HG03354 (cell line): ENCODE data around the gene SEC11A.
"Not testable (repeated sequence)": the region's sequence is repeated elsewhere in the genome, so short reads cannot be mapped to it uniquely, and the experiment has no call there.

ENCODE experiments used
- ATAC-seq: cut with Tn5 transposase; IDR thresholded peaks from one replicate; pipeline ENCODE4 v1.9.1; 2021; ENCODE audit warnings: mild to moderate bottlenecking; ENCODE audit not compliant: unreplicated experiment, poor library complexity, severe bottlenecking

Gene SEC11A

DNA sequence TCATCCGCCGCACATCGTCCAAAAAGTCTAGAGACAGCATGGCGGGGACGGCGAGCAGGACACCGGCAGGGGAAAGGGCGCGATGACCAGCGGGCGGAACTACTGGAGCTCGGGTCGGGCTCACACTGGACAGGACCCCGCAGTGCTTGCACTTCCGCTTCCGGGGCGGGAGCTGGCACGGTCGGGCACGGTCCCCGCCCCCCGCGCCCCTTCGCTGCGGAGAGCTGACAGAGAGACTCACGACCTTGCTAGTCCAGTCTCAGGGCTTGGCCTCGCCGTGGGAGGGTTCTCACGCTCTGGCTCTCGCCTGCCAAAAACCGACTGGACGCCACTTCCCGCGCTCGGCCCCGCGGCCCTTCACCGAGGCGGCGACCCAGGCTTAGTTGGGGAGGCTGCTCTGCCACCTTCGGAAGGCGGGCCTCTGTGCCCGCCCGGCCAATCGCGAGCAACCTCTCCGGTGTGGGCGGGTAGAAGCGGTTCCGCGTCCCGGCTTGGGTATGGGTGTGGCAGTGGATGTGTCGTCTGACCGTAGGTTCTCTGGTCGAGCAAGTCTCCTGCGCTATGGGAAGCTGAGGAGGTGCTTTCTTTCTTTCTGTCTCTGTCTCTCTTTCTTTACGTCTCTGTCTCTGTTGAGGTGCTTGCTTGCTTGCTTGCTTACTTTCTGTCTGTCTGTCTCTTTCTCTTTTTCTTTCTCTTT lies at the start of gene SEC11A:
Gene SEC11A (minus strand): TSS at position 104 of the 697 bp plus-strand sequence. CDS start 64 bp downstream, at position 40.
- peak; percentile 94 for ATAC-seq

DNA sequence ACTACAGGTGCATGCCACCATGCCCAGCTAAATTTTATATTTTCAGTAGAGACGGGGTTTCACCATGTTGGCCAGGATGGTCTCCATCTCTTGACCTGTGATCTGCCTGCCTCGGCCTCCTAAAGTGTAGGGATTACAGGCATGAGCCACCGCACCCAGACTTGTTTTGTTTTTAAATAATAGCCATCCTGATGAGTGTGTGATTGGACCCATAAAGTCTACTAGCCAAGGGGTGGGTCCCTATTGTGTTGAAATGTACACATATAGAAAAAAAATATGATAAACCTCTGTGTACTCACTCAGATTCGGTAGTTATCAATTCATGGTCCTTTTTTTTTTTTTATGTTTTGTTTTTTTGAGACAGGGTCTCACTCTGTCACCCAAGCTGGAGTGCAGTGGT lies 49.7 kb upstream of the SEC11A start:
- no peak for ATAC-seq

DNA sequence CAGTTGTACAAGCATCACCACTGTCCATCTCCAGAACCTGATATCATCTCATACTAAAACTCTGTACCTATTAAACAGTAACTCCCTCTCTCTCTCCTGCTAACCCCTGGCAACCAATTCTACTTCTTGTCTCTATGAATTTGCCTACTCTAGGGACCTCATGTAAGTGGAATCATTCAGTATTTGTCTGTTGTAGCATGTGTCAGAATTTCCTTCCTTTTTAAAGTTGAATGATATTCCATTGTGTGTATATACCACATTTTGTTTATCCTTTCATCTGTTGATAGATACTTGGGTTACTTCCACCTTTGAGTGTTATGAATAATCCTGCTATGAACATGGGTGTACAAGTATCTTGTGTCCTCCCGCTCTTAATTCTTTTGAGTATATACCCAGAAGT lies 49.0 kb upstream of the SEC11A start:
- no peak for ATAC-seq

DNA sequence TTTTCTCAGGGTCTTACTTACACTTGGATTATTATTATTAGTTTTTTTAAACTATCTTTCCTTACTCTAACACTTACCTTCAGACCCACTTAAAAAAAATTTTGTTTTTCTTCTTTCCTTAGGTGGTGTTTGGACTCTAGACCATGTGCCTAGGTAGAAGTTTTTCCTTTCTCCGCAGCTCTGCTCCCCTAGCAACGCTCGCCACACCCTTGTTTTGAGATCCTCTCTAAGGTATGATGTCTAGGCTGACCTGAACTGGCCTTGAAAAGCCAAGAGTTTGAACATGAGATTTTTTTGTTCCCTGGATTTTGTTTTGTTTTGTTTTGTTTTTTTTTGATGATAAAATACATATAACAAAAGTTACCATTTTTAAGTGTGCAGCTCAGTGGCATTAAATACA lies 48.6 kb upstream of the SEC11A start:
- ATAC-seq, result no peak

GRCh38 chr15:84762840-84763572 lies 47.1 kb upstream of the SEC11A start:
- no peak for ATAC-seq

DNA sequence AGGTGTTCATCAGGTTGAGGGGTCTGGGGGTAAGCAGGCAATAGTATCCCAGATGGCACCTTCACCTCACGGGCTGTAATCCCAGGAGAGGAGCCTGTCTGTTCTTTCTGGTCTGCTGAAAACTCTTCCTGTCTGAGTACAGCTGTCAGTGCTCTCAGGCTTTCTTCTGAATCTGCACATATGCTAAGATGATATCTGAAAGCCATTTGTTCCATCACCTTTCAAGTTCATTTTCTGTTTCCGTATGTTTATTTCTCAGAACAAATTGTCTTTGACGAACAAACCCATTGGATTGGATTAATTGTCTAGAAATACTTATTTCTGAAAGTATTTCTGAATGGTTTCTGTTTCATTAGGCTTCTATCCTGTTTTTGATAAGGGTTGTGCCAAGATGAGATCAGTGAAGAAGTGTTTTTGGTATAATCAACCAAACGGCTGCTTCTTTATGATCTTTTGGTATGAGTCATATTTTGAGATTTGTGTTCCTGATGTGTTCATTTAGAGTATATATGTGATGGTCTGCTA lies 45.7 kb upstream of the SEC11A start:
- peak; percentile 73 for ATAC-seq

DNA sequence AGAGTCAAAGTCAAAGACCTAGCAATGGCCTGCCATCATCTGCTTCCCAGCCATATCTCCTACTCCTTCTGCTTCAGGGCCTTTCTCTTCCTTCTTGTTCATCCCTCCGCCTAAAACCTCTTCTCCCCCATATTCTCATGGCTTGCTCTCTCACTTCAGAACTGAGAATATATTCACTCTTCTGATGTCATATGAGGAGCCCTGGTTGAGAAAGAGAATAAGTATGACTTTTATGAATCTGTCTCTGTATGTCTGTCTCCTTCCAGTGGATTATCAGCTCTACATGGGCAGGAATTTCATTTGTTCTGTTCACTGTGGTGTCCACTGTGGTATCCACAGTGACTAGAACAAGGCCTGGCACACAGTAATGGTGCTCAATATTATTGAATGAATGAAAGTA lies 44.3 kb upstream of the SEC11A start:
- no peak for ATAC-seq

DNA sequence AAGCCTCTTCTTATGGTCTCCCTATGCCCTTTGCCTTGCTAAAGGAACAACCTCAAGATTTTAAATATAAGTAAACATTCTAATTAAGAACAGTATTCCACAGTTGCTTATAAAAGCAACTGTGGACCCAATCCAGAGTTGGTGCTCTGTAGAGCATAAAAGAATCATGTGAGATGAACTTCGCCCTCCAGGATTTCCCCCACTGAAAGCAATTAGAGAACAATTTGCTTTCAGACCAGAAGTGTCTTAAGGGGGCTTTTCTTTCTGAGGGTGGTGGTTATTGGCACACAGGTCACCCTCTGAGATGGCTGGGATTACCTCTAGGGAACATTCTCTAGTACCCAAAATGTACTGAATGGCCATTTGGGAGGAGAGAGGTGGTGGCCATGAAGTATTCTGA lies 43.1 kb upstream of the SEC11A start:
- ATAC-seq, result no peak

GRCh38 chr15:84755736-84756527 lies 40.0 kb upstream of the SEC11A start:
- ATAC-seq, result no peak

DNA sequence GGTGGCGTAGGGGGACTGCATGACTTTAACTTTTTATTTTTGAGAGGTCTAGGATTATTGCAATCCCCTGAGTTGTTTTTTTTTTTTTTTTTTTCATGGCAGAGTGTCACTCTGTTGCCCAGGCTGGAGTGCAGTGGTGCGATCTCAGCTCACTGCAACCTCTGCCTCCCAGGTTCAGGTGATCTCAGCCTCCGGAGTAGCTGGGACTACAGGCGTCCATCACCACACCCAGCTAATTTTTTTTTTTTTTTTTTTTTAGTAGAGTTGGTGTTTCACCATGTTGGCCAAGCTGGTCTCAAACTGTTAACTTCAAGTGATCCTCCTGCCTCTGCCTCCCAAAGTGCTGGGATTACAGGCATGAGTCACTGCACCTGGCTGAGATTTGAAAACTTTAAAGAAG lies 39.0 kb upstream of the SEC11A start:
- ATAC-seq, result not testable (repeated sequence)

- no peak for ATAC-seq
Observed at GRCh38 chr15:84752700-84753099, 36.8 kb upstream of the SEC11A start.

DNA sequence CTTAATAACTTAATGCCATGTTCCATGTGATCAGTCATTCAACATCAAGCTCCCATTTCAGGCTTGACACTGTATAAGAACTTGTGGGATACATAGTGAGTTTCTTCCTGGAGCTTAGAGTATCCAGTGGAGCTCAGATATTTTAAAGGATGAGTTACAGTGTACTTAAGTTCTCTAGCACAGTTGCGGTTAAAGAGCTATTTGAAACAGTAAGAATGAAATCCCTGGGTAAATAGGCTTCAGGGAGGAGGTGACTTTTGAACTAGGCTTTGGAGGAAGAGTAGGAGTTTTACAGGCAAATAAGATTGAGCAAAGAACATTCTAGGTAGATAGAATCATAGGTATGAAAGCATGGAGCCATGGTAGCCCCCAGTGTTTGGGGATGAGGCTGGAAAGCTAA lies 36.3 kb upstream of the SEC11A start:
- ATAC-seq, result no peak

GRCh38 chr15:84751721-84752120 lies 35.8 kb upstream of the SEC11A start:
- ATAC-seq, result not testable (repeated sequence)

- ATAC-seq, result peak; percentile 35
Observed at GRCh38 chr15:84750583-84751092, 34.7 kb upstream of the SEC11A start.

GRCh38 chr15:84749111-84749991 lies 33.4 kb upstream of the SEC11A start:
- ATAC-seq, result peak; percentile 18

- peak; percentile 64 for ATAC-seq
Observed at GRCh38 chr15:84748274-84749110, 32.6 kb upstream of the SEC11A start, which contains the start of gene ZNF592. ZNF592 (plus strand) TSS chr15:84748592; CDS start chr15:84782676, 34,084 bp downstream.

GRCh38 chr15:84747416-84748273 lies 31.7 kb upstream of the SEC11A start:
- peak; percentile 58 for ATAC-seq
